T47D (cell line): ENCODE results near the gene DPF3.

Experiments used
- DNase-seq, 2 experiments: peaks; one replicate each; pipeline versions ENCODE4 v3.0.0 to v3.0.0-alpha.2; 2011 to 2012; ENCODE audit warnings: low read depth in 1 of 2, low spot score in 1 of 2
- JUND ChIP-seq: IDR thresholded peaks from 2 replicates; pipeline ENCODE4 v1.6.1; 2012; ENCODE audit warnings: low read depth
- in situ Hi-C: cut with HindIII; loops from 2 replicates; pipeline ENCODE4 v1.10.0; 2016; ENCODE audit warnings: low sequenced_read_pairs, low pct_unique_long_range_greater_than_20kb

Gene DPF3

DNA sequence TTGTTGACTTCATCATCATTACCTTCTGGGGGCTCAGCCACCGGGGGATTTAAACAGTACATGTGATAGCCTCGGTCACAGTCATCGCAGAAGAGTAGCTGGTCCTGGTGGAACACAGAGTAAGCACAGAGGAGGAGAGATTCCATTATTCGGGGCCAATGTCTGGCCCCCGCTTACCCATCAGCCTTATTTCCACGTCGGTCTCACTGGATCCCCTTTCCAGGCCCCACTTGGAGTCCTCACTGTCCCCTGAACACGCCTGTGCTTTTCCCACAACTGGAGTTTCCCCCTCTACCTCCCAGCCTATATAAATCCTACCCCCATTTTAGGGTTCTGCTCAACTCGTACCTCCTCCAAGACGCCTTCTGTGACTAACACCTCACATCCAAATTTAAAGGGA, 274.0 kb downstream of the DPF3 start:
- in situ Hi-C loops = no loop called here
- DNase-seq = no peak
- TF ChIP-seq JUND = no peak

DNA sequence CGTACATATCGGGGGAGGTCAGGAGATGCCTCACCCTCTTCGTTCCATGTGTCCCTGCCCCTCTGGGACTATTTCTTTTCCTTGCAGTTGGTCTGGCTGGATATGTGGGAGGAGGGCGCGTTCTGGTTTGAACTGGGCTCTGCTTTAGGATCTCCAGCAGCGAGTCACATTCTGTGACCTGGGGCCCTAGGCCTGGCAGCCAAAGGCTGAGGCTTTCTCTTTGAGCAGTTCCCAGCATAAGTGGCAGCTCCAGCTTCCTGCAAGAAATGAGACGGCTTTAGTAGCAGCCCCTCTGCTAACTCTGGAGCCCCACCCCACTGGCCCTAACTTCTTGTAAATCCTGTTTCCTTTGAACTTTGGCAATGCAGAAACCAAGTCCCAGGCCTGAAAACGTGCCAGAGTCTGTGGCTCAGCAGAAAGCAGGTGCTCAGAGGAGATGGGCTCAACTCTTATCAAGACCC, 274.8 kb downstream of the DPF3 start:
- in situ Hi-C loops = no loop called here
- TF ChIP-seq JUND = no peak
- no peak for DNase-seq

- no peak for TF ChIP-seq JUND
- no peak for DNase-seq
- in situ Hi-C loops = no loop called here
Observed at GRCh38 chr14:72618424-72618823, 275.5 kb downstream of the DPF3 start.

- in situ Hi-C loops = no loop called here
- no peak for TF ChIP-seq JUND
- peak in 1 of 2 experiments; percentile 43 for DNase-seq
Observed at GRCh38 chr14:72617391-72618031, 276.4 kb downstream of the DPF3 start.

DNA sequence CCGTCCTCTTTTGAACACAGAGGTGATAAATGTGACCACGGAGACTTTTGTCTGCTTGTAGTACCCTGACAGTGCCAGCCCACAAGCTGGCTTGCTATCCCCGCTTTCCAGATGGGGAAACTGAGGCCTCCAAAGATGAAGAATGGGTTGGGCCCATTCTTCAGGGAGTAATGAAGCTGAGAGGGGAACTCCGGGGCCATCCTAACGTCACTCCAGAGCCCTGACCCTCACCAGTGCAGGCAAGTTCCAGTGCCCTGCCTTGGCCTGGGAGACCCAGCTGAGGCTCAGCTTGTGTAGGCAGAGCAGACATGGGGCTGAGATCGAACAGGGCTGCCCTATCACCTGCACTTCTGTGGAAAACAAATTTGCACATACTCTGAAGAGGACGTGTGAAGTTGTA, 277.1 kb downstream of the DPF3 start:
- DNase-seq = no peak
- TF ChIP-seq JUND = no peak
- in situ Hi-C loops = no loop called here

- no peak for DNase-seq
- TF ChIP-seq JUND = no peak
- in situ Hi-C loops = no loop called here
Observed at GRCh38 chr14:72616294-72616693, 277.6 kb downstream of the DPF3 start.

GRCh38 chr14:72615451-72616121, 278.3 kb downstream of the DPF3 start:
- no peak for DNase-seq
- in situ Hi-C loops = no loop called here
- TF ChIP-seq JUND = no peak

GRCh38 chr14:72614891-72615415, 278.9 kb downstream of the DPF3 start:
- in situ Hi-C loops = no loop called here
- no peak for DNase-seq
- TF ChIP-seq JUND = no peak

DNA sequence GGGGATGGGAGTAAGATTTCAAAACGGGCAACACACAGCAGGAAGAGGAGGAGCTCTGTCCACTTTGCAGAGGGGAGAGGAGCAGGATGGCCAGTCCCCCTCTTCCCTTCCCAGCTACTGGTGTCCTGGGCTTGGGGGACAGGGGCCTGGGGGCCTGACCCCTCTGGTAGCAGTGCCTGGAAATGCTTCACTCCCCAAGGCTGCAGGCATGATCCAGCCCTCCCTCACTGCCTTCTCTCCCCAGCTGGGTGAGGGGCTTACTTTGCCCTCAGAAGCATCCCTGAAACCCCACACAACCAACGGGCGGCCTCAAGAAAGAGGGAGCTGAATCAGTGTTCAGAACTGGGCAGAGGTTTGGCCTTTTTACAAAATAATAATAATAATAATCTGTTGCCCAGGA, 279.5 kb downstream of the DPF3 start:
- in situ Hi-C loops = no loop called here
- DNase-seq = no peak
- no peak for TF ChIP-seq JUND

- DNase-seq = no peak
- no peak for TF ChIP-seq JUND
- in situ Hi-C loops = no loop called here
Observed at GRCh38 chr14:72613975-72614319, 280.0 kb downstream of the DPF3 start.

- no peak for DNase-seq
- no peak for TF ChIP-seq JUND
- in situ Hi-C loops = no loop called here
Observed at GRCh38 chr14:72613231-72613974, 280.5 kb downstream of the DPF3 start.

DNA sequence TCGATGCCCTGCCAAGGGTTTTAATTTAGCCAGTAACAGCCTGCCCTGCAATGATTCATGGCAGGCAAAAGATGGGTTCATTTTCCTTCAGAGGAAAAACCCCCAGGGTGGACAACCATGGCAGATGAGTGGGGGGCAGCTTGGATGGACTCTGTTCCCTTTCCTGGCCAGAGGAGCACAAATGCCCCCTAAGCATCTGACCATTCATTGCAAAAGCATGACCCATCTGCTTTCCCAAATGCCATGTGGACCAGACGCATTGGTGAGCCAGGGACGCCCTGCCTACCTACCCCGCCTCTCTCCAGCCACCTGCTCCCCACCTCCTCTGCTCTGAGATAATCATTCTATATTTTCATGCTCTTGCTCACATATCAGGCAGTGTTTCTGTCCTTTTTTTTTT, 281.9 kb downstream of the DPF3 start:
- in situ Hi-C loops = no loop called here
- DNase-seq = no peak
- TF ChIP-seq JUND = no peak

DNA sequence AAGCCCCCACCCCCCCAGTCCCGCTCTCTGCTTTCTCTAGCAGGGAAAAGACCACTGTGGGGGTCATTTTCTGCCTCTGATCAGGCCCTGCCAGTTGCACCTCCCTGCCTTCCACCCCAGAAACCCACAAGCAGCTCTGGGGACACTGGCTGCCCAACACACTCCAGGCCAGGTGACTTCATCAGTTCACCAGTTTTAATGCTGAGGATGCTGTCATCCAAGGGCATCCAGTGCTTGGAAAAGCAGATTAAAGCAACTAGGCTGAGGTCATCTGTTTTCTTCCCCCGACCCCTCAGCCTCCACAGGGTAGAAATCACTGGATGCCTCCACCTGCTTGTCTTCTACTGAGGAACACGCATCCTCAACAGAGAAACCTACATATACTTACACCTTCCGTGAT, 282.4 kb downstream of the DPF3 start:
- in situ Hi-C loops = no loop called here
- no peak for DNase-seq
- no peak for TF ChIP-seq JUND
